GM21367 (cell line): ENCODE data around the gene EGFR.

ENCODE experiments used
- ATAC-seq: cut with Tn5 transposase; IDR thresholded peaks from one replicate; pipeline ENCODE4 v1.9.1; 2021; ENCODE audit not compliant: unreplicated experiment

Gene EGFR

GRCh38 chr7:55206235-55207029 is 187.6 kb downstream of the EGFR start:
- no peak for ATAC-seq

GRCh38 chr7:55207436-55208125 is 188.8 kb downstream of the EGFR start:
- no peak for ATAC-seq

GRCh38 chr7:55209366-55209765 is 190.5 kb downstream of the EGFR start:
- no peak for ATAC-seq

GRCh38 chr7:55210176-55210575 is 191.4 kb downstream of the EGFR start:
- ATAC-seq: no peak

GRCh38 chr7:55210716-55211115 is 191.9 kb downstream of the EGFR start:
- ATAC-seq: no peak

- no peak for ATAC-seq
Measured at GRCh38 chr7:55211726-55212125, 192.9 kb downstream of the EGFR start.

- no peak for ATAC-seq
Measured at GRCh38 chr7:55212176-55212575, 193.4 kb downstream of the EGFR start.

GRCh38 chr7:55212838-55213237 is 194.0 kb downstream of the EGFR start:
- no peak for ATAC-seq

- ATAC-seq: no peak
Measured at GRCh38 chr7:55214707-55215106, 195.9 kb downstream of the EGFR start.

- no peak for ATAC-seq
Measured at GRCh38 chr7:55223023-55223422, 204.2 kb downstream of the EGFR start.

- ATAC-seq: no peak
Measured at GRCh38 chr7:55224111-55224510, 205.3 kb downstream of the EGFR start.

GRCh38 chr7:55224810-55225209 is 206.0 kb downstream of the EGFR start:
- ATAC-seq: no peak

GRCh38 chr7:55230014-55230413 is 211.2 kb downstream of the EGFR start:
- ATAC-seq: no peak

GRCh38 chr7:55231736-55232280 is 213.0 kb downstream of the EGFR start:
- ATAC-seq: no peak

- ATAC-seq: no peak
Measured at GRCh38 chr7:55233001-55233400, 214.2 kb downstream of the EGFR start.

GRCh38 chr7:55234408-55234807 is 215.6 kb downstream of the EGFR start:
- ATAC-seq: no peak

- ATAC-seq: no peak
Measured at GRCh38 chr7:55235115-55235514, 216.3 kb downstream of the EGFR start.

GRCh38 chr7:55235801-55236200 is 217.0 kb downstream of the EGFR start:
- ATAC-seq: no peak

GRCh38 chr7:55236476-55236875 is 217.7 kb downstream of the EGFR start:
- no peak for ATAC-seq

GRCh38 chr7:55237156-55237893 is 218.5 kb downstream of the EGFR start:
- no peak for ATAC-seq

GRCh38 chr7:55239406-55239805 is 220.6 kb downstream of the EGFR start:
- ATAC-seq: no peak
